ENCODE results near the gene PLEKHB1.

DNA sequence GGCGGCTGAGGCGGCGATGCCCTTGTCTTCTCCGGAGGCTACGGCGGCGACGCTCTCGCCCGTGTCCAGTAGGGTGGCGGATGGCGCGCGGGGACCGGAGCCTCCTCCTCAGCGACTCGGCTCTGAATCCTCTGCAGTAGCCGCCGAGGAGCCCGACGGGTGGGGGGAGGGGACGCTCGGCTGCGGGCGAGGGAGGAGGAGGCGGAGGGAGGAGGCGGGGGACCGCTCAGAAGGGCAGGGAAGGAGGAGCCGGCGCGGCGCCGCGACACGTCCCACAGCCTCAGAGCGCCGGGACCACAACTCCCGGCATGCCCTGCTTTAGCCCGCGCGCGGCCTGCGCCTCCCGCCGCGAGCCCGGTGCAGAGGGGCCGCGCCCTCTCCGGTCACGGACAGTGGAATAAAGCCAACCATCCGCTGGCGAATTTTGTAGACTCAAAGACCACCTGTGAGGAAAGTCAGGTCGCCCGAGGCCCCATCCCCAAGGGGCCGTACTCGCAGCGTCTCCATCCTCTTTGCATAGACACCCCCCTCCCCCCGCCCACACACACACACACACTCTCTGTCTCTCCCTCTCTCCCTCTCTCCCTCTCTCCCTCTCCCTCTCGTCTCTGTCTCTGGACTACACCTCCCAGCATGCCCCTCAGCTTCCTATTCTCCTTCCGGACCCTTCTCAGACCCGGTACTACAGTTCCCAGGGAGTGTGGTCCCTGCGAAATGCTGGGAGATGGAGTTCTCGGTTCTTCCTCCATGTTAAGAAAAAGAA, 48.2 kb upstream of the PLEKHB1 start, which contains the start of gene FAM168A:
- TF ChIP-seq, protein P1, sequence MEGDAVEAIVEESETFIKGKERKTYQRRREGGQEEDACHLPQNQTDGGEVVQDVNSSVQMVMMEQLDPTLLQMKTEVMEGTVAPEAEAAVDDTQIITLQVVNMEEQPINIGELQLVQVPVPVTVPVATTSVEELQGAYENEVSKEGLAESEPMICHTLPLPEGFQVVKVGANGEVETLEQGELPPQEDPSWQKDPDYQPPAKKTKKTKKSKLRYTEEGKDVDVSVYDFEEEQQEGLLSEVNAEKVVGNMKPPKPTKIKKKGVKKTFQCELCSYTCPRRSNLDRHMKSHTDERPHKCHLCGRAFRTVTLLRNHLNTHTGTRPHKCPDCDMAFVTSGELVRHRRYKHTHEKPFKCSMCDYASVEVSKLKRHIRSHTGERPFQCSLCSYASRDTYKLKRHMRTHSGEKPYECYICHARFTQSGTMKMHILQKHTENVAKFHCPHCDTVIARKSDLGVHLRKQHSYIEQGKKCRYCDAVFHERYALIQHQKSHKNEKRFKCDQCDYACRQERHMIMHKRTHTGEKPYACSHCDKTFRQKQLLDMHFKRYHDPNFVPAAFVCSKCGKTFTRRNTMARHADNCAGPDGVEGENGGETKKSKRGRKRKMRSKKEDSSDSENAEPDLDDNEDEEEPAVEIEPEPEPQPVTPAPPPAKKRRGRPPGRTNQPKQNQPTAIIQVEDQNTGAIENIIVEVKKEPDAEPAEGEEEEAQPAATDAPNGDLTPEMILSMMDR (IDR thresholded peaks at IDR 0.05), result peak in 4 of 7 experiments; percentile 4 to 28 (median 24)
- peak in 2 of 4 donors; percentile 55 to 65 for TF ChIP-seq POLR2A (IDR thresholded peaks at IDR 0.05)
- TF ChIP-seq POLR2AphosphoS5 (IDR thresholded peaks at IDR 0.05), result peak; percentile 64 to 87 (median 82)
